Activated naive CD8-positive, alpha-beta T cell treated with anti-CD3 and anti-CD28 coated beads, Interleukin-2, amount 50 U/mL, for 24 hours (primary cell): ENCODE results near the gene PYGO2.
A peak's percentile ranks its signal among the peaks of the same experiment; 100 is the strongest.
"Not testable (repeated sequence)": the region's sequence is repeated elsewhere in the genome, so short reads cannot be mapped to it uniquely, and the experiment has no call there.

Experiments
- ATAC-seq: fragments of 150-1000 bp; cut with Tn5 transposase; one replicate; pipeline ENCODE4 v1.10.0; 2021
- DNase-seq: peaks from one replicate; pipeline ENCODE4 v3.0.0; 2021
- H3K27ac Mint-ChIP-seq: one replicate; pipeline ENCODE4 v1.8.0; 2021; ENCODE audit warnings: mild to moderate bottlenecking, mixed read lengths
- H3K27me3 Mint-ChIP-seq: one replicate; pipeline ENCODE4 v1.8.0; 2021; ENCODE audit warnings: mixed read lengths
- H3K36me3 Mint-ChIP-seq: one replicate; pipeline ENCODE4 v1.8.0; 2021; ENCODE audit warnings: low read depth, mixed read lengths
- H3K4me1 Mint-ChIP-seq: one replicate; pipeline ENCODE4 v1.8.0; 2021; ENCODE audit warnings: mixed read lengths
- H3K4me3 Mint-ChIP-seq: one replicate; pipeline ENCODE4 v1.8.0; 2021; ENCODE audit warnings: mild to moderate bottlenecking, moderate library complexity, mixed read lengths
- H3K9me3 Mint-ChIP-seq: one replicate; pipeline ENCODE4 v1.8.0; 2021; ENCODE audit warnings: mixed read lengths

The PYGO2 gene

DNA sequence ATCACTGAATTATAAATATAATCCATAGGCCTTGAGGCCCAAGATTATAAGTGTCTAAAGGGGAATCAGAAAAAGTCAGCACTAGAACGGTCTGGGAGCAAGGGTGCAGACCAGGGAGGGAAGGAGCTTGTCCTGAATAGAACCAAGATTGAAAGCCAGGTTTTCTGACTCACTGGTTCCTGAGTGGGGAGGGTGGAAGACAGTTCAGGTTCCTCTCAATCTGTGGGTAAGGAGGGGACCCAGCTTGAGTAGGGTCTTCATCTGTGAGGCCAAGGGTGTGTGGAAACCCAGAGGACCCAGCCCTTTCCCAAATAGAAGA lies 32.6 kb upstream of the PYGO2 start:
- H3K4me3 Mint-ChIP-seq: no peak overlapping the region
- H3K36me3 Mint-ChIP-seq: peaks cover 7% of the 10 kb centered on the region
- ATAC-seq: no peak
- no peak overlapping the region for H3K27ac Mint-ChIP-seq
- no peaks in the 10 kb centered on the region for H3K27me3 Mint-ChIP-seq
- no peaks in the 10 kb centered on the region for H3K9me3 Mint-ChIP-seq
- no peak for DNase-seq
- H3K4me1 Mint-ChIP-seq: peaks cover 24% of the 10 kb centered on the region

GRCh38 chr1:154993572-154994268 lies 32.1 kb upstream of the PYGO2 start, which contains the start of gene LENEP:
Gene LENEP (plus strand): TSS chr1:154993586. CDS start chr1:154993608, 22 bp downstream.
- ATAC-seq: no peak
- no peak within 1 kb of the TSS for H3K27ac Mint-ChIP-seq
- H3K9me3 Mint-ChIP-seq: no peaks in the 10 kb centered on the region
- H3K4me3 Mint-ChIP-seq: no peak within 1 kb of the TSS
- peaks cover 23% of the 10 kb centered on the region for H3K4me1 Mint-ChIP-seq
- no peak for DNase-seq
- H3K27me3 Mint-ChIP-seq: no peaks in the 10 kb centered on the region
- peaks cover 11% of the 10 kb centered on the region for H3K36me3 Mint-ChIP-seq

DNA sequence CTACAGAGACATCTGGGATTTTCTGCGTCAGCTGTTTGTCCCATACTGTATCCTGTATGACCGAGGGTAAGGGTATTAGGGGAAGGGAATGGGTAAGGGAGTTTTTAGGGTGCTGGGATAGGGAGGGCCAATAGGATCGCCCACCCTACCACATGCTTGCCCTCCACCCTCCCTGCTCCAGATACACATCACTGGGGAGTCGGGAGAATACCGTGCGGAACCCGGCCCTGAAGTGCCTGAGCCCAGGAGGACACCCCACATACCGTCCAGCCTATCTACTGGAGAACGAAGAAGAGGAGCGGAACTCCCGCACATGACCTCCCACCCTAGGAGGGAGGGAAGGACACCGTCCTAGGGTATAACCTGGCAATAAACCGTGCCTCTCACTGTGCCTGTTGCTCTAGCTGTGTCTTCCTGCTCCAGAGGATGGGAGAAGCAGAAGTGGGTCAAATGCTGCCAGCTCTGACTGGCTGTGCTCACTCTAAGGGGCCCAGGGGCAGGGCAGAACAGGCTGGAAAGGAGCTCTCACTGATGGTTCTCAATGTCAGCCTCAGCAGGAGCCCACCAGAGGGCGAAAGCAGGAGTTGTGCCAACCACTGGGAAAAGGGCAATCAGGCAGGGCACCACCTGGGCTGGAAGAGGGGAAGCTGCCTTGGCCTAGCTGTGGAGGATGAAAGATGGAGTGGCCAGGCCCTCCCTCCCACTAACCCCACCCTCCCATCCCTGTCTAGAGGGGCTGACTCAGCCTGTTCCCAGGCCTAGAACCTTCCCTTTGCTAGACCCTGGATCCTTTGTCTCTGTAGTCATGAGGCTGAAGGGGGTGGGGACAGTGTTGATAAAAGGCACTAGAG lies 31.4 kb upstream of the PYGO2 start:
- H3K9me3 Mint-ChIP-seq: no peaks in the 10 kb centered on the region
- no peaks in the 10 kb centered on the region for H3K27me3 Mint-ChIP-seq
- no peak overlapping the region for H3K4me3 Mint-ChIP-seq
- DNase-seq (no peak), ATAC-seq (no peak)
- H3K36me3 Mint-ChIP-seq: peaks cover 17% of the 10 kb centered on the region
- H3K27ac Mint-ChIP-seq: no peak overlapping the region
- H3K4me1 Mint-ChIP-seq: peaks cover 20% of the 10 kb centered on the region

DNA sequence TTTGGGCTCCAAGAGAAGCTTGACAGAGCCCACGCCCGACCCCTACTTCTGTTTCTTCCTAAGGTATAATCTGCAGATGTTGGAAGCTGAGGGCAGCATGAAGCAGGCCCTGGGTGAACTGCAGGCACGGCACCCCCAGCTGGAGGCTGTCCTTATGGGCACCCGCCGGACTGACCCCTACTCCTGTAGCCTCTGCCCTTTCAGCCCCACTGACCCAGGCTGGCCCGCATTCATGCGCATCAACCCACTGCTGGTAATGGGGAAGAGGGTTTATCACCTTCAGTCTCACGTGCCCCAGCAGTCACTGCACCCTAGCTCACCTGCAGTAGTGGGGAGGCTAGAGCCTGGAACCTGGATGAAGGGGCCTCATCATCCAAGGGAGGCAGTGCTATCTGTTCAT lies 28.7 kb upstream of the PYGO2 start:
- Mint-ChIP-seq H3K4me1 (peaks cover 14% of the 10 kb centered on the region), H3K36me3 (peaks cover 21% of the 10 kb centered on the region), H3K9me3 (no peaks in the 10 kb centered on the region), H3K4me3 (no peak overlapping the region), H3K27me3 (no peaks in the 10 kb centered on the region), H3K27ac (no peak overlapping the region)
- ATAC-seq (no peak), DNase-seq (no peak)

DNA sequence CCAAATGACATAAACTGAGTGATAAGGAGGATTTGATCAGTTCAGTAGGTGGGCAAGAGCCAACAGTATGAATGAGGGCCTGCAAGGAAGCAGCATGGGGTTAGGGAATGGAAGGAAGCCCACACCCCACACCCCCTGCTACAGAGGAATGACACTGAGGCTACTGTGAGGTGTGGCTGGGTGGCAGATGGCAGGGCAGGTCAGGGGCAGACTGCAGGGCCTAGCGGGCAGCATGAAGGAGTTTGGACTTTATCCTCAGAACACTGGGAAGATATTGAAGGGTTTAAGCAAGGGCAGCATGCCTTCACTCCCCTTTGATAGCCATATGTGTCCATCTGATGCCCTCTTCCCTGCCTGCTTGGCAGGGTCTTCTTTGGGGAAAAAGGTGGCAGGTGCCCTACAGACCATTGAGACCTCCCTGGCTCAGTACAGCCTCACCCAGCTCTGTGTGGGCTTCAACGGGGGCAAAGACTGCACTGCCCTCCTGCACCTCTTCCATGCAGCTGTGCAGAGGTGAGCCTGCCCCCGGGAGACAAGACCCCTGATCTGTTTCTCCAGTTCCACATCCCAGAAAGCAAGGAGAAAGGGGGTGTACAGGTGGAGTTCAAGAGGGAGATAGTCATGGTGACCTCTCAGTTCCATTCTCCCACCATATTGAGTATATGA lies 27.7 kb upstream of the PYGO2 start:
- Mint-ChIP-seq H3K27me3 (no peaks in the 10 kb centered on the region), H3K27ac (no peak overlapping the region), H3K4me1 (peaks cover 15% of the 10 kb centered on the region), H3K4me3 (no peak overlapping the region), H3K36me3 (peaks cover 24% of the 10 kb centered on the region), H3K9me3 (no peaks in the 10 kb centered on the region)
- no peak for DNase-seq
- ATAC-seq: no peak

DNA sequence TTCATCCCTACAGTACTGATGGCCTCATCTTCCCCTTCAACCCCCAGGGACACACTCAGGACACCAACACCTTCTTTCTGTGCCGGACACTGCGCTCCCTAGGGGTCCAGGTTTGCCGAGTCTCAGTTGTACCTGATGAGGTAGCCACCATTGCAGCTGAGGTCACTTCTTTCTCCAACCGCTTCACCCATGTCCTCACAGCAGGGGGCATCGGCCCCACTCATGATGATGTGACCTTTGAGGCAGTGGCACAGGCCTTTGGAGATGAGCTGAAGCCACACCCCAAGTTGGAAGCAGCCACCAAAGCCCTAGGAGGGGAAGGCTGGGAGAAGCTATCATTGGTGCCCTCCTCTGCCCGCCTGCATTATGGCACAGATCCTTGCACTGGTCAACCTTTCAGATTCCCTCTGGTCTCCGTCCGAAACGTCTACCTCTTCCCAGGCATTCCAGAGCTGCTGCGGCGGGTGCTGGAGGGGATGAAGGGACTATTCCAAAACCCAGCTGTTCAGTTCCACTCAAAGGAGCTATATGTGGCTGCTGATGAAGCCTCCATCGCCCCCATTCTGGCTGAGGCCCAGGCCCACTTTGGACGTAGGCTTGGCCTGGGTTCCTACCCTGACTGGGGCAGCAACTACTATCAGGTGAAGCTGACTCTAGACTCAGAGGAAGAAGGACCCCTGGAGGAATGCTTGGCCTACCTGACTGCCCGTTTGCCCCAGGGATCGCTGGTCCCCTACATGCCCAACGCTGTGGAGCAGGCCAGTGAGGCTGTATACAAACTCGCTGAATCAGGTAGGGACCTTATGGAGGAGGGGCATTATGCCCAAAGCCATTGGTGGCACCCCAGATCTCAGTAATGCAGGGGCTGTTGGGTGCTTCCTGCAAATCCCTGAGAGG lies 26.7 kb upstream of the PYGO2 start:
- Mint-ChIP-seq H3K36me3 (peaks cover 21% of the 10 kb centered on the region), H3K4me3 (no peak overlapping the region), H3K27ac (no peak overlapping the region), H3K9me3 (no peaks in the 10 kb centered on the region), H3K4me1 (peaks cover 21% of the 10 kb centered on the region), H3K27me3 (no peaks in the 10 kb centered on the region)
- DNase-seq: no peak
- no peak for ATAC-seq

DNA sequence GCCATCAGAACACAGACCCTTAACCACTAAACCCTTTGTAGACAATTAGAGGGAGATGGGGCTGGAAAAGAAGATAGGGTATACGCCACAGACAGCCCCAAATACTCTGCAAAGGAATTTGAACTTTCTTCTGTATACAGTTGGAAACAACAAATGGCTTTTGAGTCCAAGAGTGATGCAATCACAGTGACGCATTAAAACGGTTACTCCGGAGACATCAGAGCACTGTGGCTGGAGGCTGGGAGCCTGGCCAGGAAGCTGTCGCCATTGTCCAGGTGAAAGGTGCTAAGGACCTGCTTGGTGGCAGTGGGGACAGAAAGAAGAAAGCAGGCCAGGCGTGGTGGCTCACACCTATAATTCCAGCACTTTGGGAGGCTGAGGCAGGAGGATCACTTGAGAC lies 25.7 kb upstream of the PYGO2 start:
- Mint-ChIP-seq H3K4me1 (peaks cover 21% of the 10 kb centered on the region), H3K36me3 (peaks cover 20% of the 10 kb centered on the region), H3K27ac (no peak overlapping the region), H3K27me3 (no peaks in the 10 kb centered on the region), H3K4me3 (no peak overlapping the region), H3K9me3 (no peaks in the 10 kb centered on the region)
- no peak for DNase-seq
- no peak for ATAC-seq

- not testable (repeated sequence) for H3K4me3 Mint-ChIP-seq, ATAC-seq, H3K27me3 Mint-ChIP-seq, H3K9me3 Mint-ChIP-seq, DNase-seq, H3K27ac Mint-ChIP-seq
- peaks cover 21% of the 10 kb centered on the region for H3K36me3 Mint-ChIP-seq
- peaks cover 21% of the 10 kb centered on the region for H3K4me1 Mint-ChIP-seq
Measured at GRCh38 chr1:154986736-154987135, 25.2 kb upstream of the PYGO2 start.

DNA sequence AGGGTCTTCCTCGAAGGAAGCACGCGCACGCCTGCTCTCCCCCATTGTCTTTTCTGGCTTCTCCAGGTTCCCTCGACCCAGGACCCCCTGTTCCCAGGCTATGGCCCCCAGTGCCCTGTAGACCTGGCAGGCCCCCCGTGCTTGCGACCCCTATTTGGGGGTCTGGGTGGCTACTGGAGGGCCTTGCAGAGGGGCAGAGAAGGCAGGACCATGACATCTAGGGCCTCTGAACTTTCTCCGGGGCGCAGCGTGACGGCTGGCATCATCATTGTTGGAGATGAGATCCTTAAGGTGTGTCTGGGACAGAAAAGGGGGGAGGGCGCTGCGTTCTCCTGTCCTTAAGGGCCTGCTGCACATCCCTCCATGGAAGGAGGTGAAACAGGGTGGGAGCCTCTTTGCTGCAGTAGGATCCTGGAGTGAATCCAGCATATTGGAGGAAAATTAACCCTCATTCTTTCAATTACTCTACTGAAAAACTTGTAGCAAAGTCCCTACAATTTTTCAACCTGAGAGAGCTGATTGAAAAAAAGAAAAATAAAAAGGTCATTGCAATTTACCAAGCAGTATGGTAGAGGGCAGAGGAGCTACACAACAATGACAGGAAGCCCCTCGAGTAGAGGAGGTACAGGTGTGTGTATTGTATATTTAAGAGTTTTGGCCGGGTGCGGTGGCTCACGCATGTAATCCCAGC lies 22.3 kb upstream of the PYGO2 start:
- no peak overlapping the region for H3K27ac Mint-ChIP-seq
- H3K9me3 Mint-ChIP-seq: no peaks in the 10 kb centered on the region
- no peak for DNase-seq
- no peak for ATAC-seq
- H3K27me3 Mint-ChIP-seq: no peaks in the 10 kb centered on the region
- H3K36me3 Mint-ChIP-seq: peaks cover 32% of the 10 kb centered on the region
- H3K4me3 Mint-ChIP-seq: no peak overlapping the region
- H3K4me1 Mint-ChIP-seq: peaks cover 21% of the 10 kb centered on the region

DNA sequence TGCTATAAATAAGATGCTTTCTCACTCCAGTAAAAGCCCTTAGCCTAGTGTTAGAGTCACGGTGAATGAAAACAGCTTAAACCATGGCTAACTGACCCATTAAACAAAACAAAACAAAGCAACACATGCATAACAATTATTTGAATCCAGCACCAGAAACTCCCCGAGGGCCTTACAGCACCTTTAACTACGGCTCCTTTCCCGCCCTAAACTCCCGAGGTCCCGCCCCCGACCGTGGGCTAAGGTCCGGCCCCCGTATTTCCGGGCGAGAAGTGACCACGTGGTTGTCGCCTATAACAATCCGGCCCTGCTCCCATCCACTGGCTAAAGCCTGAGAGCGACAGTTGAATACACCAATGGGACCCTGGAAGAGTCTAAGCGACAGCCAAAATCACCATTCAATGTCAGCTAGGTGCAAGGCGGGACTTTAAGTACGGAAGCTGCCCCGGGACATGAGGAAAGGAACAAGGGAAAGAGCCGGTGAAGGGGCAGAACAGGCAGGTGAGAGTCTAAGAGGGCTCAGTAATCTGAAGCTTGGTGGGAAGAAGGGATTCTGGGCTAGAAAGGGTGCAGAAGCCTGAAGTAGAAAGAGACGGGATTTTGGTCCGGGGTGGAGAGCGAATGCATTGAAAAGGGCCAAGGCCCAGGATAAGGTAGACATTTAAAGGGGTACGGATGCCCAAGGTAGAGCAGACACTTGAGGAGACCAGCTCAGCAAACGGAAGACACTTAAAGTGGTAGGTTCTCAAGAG lies 21.5 kb upstream of the PYGO2 start, which contains the start of gene FLAD1:
Gene FLAD1 (plus strand): TSS at position 448 of the 752 bp plus-strand sequence. CDS start 351 bp downstream, outside the sequence.
- H3K36me3 Mint-ChIP-seq: peaks cover 32% of the 10 kb centered on the region
- H3K27ac Mint-ChIP-seq: no peak within 1 kb of the TSS
- H3K4me3 Mint-ChIP-seq: no peak within 1 kb of the TSS
- no peaks in the 10 kb centered on the region for H3K9me3 Mint-ChIP-seq
- ATAC-seq (peak; percentile 100), DNase-seq (peak; percentile 95)
- H3K4me1 Mint-ChIP-seq: peaks cover 18% of the 10 kb centered on the region
- no peaks in the 10 kb centered on the region for H3K27me3 Mint-ChIP-seq

GRCh38 chr1:154982341-154982740 lies 20.8 kb upstream of the PYGO2 start:
- Mint-ChIP-seq H3K4me1 (peaks cover 23% of the 10 kb centered on the region), H3K9me3 (no peaks in the 10 kb centered on the region), H3K27me3 (no peaks in the 10 kb centered on the region), H3K4me3 (no peak overlapping the region), H3K27ac (no peak overlapping the region), H3K36me3 (peaks cover 33% of the 10 kb centered on the region)
- ATAC-seq (no peak), DNase-seq (no peak)

GRCh38 chr1:154978360-154978759 lies 16.8 kb upstream of the PYGO2 start:
- Mint-ChIP-seq H3K36me3 (peaks cover 36% of the 10 kb centered on the region), H3K4me3 (no peak overlapping the region), H3K4me1 (peaks cover 11% of the 10 kb centered on the region), H3K27me3 (no peaks in the 10 kb centered on the region), H3K9me3 (no peaks in the 10 kb centered on the region), H3K27ac (no peak overlapping the region)
- DNase-seq (no peak), ATAC-seq (no peak)

DNA sequence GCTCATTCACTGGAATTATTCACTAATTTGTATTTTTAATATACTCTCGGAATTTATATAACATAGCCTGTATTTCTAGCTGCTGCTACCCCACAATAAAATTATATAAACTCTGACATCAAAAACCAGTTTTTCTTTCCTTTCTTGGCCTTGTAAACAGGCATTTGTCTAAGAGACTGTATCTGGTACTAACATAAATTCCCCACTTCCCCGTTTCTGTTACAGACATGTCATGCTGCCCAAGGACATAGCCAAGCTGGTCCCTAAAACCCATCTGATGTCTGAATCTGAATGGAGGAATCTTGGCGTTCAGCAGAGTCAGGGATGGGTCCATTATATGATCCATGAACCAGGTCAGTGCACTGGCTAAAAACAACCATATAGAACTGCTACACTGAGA lies 16.2 kb upstream of the PYGO2 start:
- not testable (repeated sequence) for ATAC-seq, H3K27ac Mint-ChIP-seq, H3K9me3 Mint-ChIP-seq, DNase-seq, H3K27me3 Mint-ChIP-seq, H3K4me3 Mint-ChIP-seq
- Mint-ChIP-seq H3K36me3 (peaks cover 36% of the 10 kb centered on the region), H3K4me1 (peaks cover 15% of the 10 kb centered on the region)
